Mammary epithelial cell (primary cell): ENCODE data around the gene DGKQ.

Experiments
- EZH2 ChIP-seq: IDR thresholded peaks from 2 replicates; pipeline ENCODE4 v1.6.1; 2012; ENCODE audit warnings: low read length, inconsistent platforms, borderline replicate concordance
- TF ChIP-seq, protein P1 (sequence below), 2 donors: IDR thresholded peaks in 1 of 2; conservative IDR thresholded peaks in 1 of 2; 2 replicates each; pipeline ENCODE4 v1.5.1; 2011 to 2012; ENCODE audit warnings: inconsistent platforms in 2 of 2, low read length in 2 of 2, mild to moderate bottlenecking in 2 of 2, control low read depth in 1 of 2, low read depth in 1 of 2; ENCODE audit not compliant: insufficient read depth in 1 of 2; ENCODE audit errors: extremely low read depth in 1 of 2

DNA sequence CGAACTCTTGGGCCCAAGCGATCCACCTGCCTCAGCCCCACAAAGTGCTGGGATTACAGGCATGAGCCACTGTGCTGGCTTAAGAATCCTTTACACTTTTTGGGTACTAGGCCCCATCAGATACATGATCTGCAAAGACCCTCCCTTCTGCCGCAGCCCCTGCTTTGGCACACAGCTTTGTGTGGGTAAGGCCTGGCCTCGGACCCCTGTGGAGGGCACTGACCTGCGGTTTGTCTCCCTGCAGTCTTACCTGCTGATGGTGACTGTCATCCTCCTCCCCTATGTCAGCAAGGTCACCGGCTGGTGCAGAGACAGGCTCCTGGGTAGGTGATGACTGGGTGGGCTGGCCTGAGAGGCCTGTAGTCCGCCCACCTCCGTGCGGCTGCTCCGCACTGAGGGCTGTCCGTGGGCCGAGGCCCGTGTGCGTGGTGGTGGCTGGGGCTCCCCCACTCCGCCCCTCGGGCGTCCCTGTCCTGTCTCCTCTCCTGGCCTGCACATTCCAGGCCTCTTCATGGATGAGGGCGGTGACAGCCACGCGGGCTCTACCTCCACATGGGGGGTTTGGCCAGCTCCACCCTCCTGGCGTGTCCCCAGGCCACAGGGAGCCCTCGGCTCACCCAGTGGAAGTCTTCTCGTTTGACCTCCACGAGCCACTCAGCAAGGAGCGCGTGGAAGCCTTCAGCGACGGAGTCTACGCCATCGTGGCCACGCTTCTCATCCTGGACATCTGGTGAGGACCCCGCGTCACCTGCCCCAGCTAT lies 18.0 kb downstream of the DGKQ start:
- TF ChIP-seq, protein P1, sequence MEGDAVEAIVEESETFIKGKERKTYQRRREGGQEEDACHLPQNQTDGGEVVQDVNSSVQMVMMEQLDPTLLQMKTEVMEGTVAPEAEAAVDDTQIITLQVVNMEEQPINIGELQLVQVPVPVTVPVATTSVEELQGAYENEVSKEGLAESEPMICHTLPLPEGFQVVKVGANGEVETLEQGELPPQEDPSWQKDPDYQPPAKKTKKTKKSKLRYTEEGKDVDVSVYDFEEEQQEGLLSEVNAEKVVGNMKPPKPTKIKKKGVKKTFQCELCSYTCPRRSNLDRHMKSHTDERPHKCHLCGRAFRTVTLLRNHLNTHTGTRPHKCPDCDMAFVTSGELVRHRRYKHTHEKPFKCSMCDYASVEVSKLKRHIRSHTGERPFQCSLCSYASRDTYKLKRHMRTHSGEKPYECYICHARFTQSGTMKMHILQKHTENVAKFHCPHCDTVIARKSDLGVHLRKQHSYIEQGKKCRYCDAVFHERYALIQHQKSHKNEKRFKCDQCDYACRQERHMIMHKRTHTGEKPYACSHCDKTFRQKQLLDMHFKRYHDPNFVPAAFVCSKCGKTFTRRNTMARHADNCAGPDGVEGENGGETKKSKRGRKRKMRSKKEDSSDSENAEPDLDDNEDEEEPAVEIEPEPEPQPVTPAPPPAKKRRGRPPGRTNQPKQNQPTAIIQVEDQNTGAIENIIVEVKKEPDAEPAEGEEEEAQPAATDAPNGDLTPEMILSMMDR (conservative IDR thresholded peaks at IDR 0.05 in 1 of 2, IDR thresholded peaks at IDR 0.05 in 1 of 2; ENCODE audit: extremely low read depth in 1 of 2, insufficient read depth in 1 of 2, low read depth in 1 of 2, low read length in 2 of 2): no peak
- TF ChIP-seq EZH2: no peak
